Measurements from ENCODE around the gene LPAR1.

DNA sequence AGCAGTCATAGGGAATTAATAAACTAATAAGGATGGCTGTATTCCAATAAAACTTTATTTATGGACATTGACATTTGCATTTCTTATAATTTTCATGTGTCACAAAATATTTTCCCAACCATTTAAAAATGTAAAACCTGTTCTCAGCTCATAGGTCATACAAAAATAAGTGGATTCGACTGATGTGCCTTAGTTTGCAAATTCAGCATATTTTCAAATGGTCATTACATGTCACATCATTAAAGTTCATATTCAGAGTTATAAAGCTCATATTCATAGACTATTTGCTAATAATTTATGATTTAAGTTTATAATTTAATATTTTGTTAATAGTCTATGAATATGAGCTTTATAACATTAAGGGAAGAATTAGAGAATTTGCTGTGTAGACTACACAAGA is 166.5 kb downstream of the LPAR1 start:
- TF ChIP-seq CTCF (IDR thresholded peaks at IDR 0.05; ENCODE audit: low read depth, low read length) (no peak), EZH2phosphoT487 (IDR thresholded peaks at IDR 0.05; ENCODE audit: low read depth) (no peak)
